HepG2 (cell line): Measurements from ENCODE around the gene YBX2. TPM values are rescaled to one million over a fixed set of nuclear protein-coding genes. Genes with fewer than 3 reads are reported as not detected.

Experiments
- ATAD3A ChIP-seq: sonication (generic); formaldehyde crosslinking; IDR thresholded peaks from 2 replicates; pipeline ENCODE4 v1.4.0; 2020; ENCODE audit warnings: missing genetic modification reagents
- CENPX ChIP-seq: sonication (generic); formaldehyde crosslinking; IDR thresholded peaks from 2 replicates; pipeline ENCODE4 v1.9.0; 2021; ENCODE audit warnings: mild to moderate bottlenecking, missing genetic modification reagents, moderate library complexity
- FOXK1 ChIP-seq: sonication (generic); formaldehyde crosslinking; IDR thresholded peaks from 2 replicates; pipeline ENCODE4 v1.4.0; 2020; ENCODE audit warnings: low read depth, missing genetic modification reagents, borderline replicate concordance
- GRHL1 ChIP-seq: sonication (generic); formaldehyde crosslinking; conservative IDR thresholded peaks from 2 replicates; pipeline ENCODE4 v1.8.0; 2022; ENCODE audit warnings: missing genetic modification reagents
- MAFF ChIP-seq: IDR thresholded peaks from 2 replicates; pipeline ENCODE4 v1.6.1; 2011; ENCODE audit warnings: low read depth, low read length, improper control_type of control experiment
- MED8 ChIP-seq: sonication (generic); formaldehyde crosslinking; IDR thresholded peaks from 2 replicates; pipeline ENCODE4 v1.8.1; 2023; ENCODE audit warnings: mild to moderate bottlenecking, missing genetic modification reagents; ENCODE audit not compliant: insufficient replicate concordance
- NAIF1 ChIP-seq: sonication (generic); formaldehyde crosslinking; IDR thresholded peaks from 2 replicates; pipeline ENCODE4 v1.5.0; 2020; ENCODE audit warnings: mild to moderate bottlenecking, missing genetic modification reagents, borderline replicate concordance
- NR2F6 ChIP-seq, 2 experiments: IDR thresholded peaks; 2 replicates each; pipeline ENCODE4 v1.6.1; 2016; ENCODE audit warnings: antibody characterized with exemption in 1 of 2, mild to moderate bottlenecking in 1 of 2
- PBX3 ChIP-seq: sonication (generic); formaldehyde crosslinking; IDR thresholded peaks from 2 replicates; pipeline ENCODE4 v1.8.1; 2023; ENCODE audit warnings: missing genetic modification reagents, inconsistent platforms, borderline replicate concordance
- PCBP1 ChIP-seq: fragments of 200-400 bp; formaldehyde crosslinking; IDR thresholded peaks from 2 replicates; pipeline ENCODE4 v1.6.1; 2017; ENCODE audit warnings: mild to moderate bottlenecking, low read depth, low read length, borderline replicate concordance
- PHF21A ChIP-seq: sonication (generic); formaldehyde crosslinking; IDR thresholded peaks from 2 replicates; pipeline ENCODE4 v1.5.0; 2020; ENCODE audit warnings: mild to moderate bottlenecking, missing genetic modification reagents
- RFXANK ChIP-seq: IDR thresholded peaks from 2 replicates; pipeline ENCODE4 v1.6.1; 2016
- TERF1 ChIP-seq: sonication (generic); formaldehyde crosslinking; IDR thresholded peaks from 2 replicates; pipeline ENCODE4 v1.8.0; 2022; ENCODE audit warnings: mild to moderate bottlenecking, missing genetic modification reagents, moderate library complexity
- ZBTB10 ChIP-seq: sonication (generic); formaldehyde crosslinking; IDR thresholded peaks from 2 replicates; pipeline ENCODE4 v1.4.0; 2020; ENCODE audit warnings: missing genetic modification reagents, borderline replicate concordance
- ZBTB25 ChIP-seq: IDR thresholded peaks from 2 replicates; pipeline ENCODE4 v1.6.1; 2018; ENCODE audit warnings: missing genetic modification reagents
- ZFY ChIP-seq: sonication (generic); formaldehyde crosslinking; IDR thresholded peaks from 2 replicates; pipeline ENCODE4 v1.4.0; 2020; ENCODE audit warnings: missing genetic modification reagents
- ZNF550 ChIP-seq: sonication (generic); formaldehyde crosslinking; IDR thresholded peaks from 2 replicates; pipeline ENCODE4 v1.4.0; 2020; ENCODE audit warnings: mild to moderate bottlenecking, missing genetic modification reagents, borderline replicate concordance
- ZNF614 ChIP-seq: IDR thresholded peaks from 2 replicates; pipeline ENCODE4 v1.6.1; 2018; ENCODE audit warnings: missing biosample characterization, missing genetic modification reagents, inconsistent platforms, borderline replicate concordance
- ZNF724P ChIP-seq: sonication (generic); formaldehyde crosslinking; IDR thresholded peaks from 2 replicates; pipeline ENCODE4 v1.8.0; 2022; ENCODE audit warnings: missing genetic modification reagents, borderline replicate concordance
- ZNF768 ChIP-seq: sonication (generic); formaldehyde crosslinking; IDR thresholded peaks from 2 replicates; pipeline ENCODE4 v1.4.0; 2020; ENCODE audit warnings: missing genetic modification reagents
- ZNF780A ChIP-seq: sonication (generic); formaldehyde crosslinking; IDR thresholded peaks from 2 replicates; pipeline ENCODE4 v1.8.0; 2022; ENCODE audit warnings: mild to moderate bottlenecking, missing genetic modification reagents, moderate library complexity
- polyA plus RNA-seq, 8 experiments: library from polyadenylated mRNA; depleted of rRNA in 3 of 8; stranded (reverse) in 7 of 8; unstranded in 1 of 8; fragments of >200 nt; fragmentation: Illumina TruSeq in 4 of 8; extraction: Trizol in 4 of 8; gene quantifications; 2 replicates each; pipeline versions ENCODE4 v1.2.1 to v1.2.3, GENCODE V29; 2011 to 2016; ENCODE audit warnings: low read depth in 4 of 8, missing spikeins in 1 of 8, mixed read lengths in 1 of 8; ENCODE audit not compliant: insufficient read depth in 1 of 8
- total RNA-seq, 5 experiments: library from RNA; depleted of rRNA; stranded (reverse); fragments of >200 nt; fragmentation: Illumina TruSeq; extraction: Trizol; gene quantifications; 2 replicates each; pipeline ENCODE4 v1.2.3, GENCODE V29; 2016; ENCODE audit warnings: low read depth in 1 of 5

The YBX2 gene
- total and polyA plus RNA-seq, 2 of the 13 experiments (the other 11 are each of a cell fraction or from before 2014, with no cell fraction given) = 0.12 to 0.22 TPM

- peak; percentile 50; the same call in 1 of the 2 replicates for TF ChIP-seq NR2F6 (IDR thresholded peaks at IDR 0.05)
- TF ChIP-seq NR2F6 (CRISPR knock-in tag; IDR thresholded peaks at IDR 0.05) = peak; percentile 80
- 0 out of 2 replicates have a peak, but pooled peaks have one; percentile 1 for TF ChIP-seq FOXK1 (CRISPR knock-in tag)
- TF ChIP-seq ZNF614 (CRISPR knock-in tag) = 0 out of 2 replicates have a peak, but pooled peaks have one; percentile 16
- TF ChIP-seq NAIF1 (CRISPR knock-in tag) = peak; percentile 96
- TF ChIP-seq ZBTB25 (CRISPR knock-in tag) = peak; percentile 92
- peak; percentile 61 for TF ChIP-seq MED8 (CRISPR knock-in tag)
- TF ChIP-seq RFXANK (CRISPR knock-in tag) = no peak
- TF ChIP-seq ZNF724P = no peak
- TF ChIP-seq TERF1 (CRISPR knock-in tag) = 0 out of 2 replicates have a peak, but pooled peaks have one; percentile 75
- no peak for TF ChIP-seq ZNF780A (CRISPR knock-in tag)
- TF ChIP-seq PCBP1 = peak; percentile 80; the same call in 1 of the 2 replicates
- peak; percentile 85 for TF ChIP-seq ZFY (CRISPR knock-in tag)
- TF ChIP-seq GRHL1 = no peak
- no peak for TF ChIP-seq PBX3 (CRISPR knock-in tag)
- TF ChIP-seq CENPX (CRISPR knock-in tag) = no peak
- no peak for TF ChIP-seq MAFF
- peak; percentile 65; the same call in 1 of the 2 replicates for TF ChIP-seq ZNF768 (CRISPR knock-in tag)
- TF ChIP-seq ATAD3A (CRISPR knock-in tag) = no peak
- no peak for TF ChIP-seq ZNF550 (CRISPR knock-in tag)
- no peak; the same call in 1 of the 2 replicates for TF ChIP-seq ZBTB10 (CRISPR knock-in tag)
- peak; percentile 79; the same call in 1 of the 2 replicates for TF ChIP-seq PHF21A (CRISPR knock-in tag)
These were observed 42.0 kb downstream of the YBX2 start, which contains the start of gene ELP5 (continued) for GRCh38 chr17:7252176-7253043.
